HEK293 (cell line): ENCODE data around the gene FOXL2NB.

ENCODE experiments used
- CTCF ChIA-PET: fragments of 350-600 bp; formaldehyde crosslinking; extraction: SDS; loops from one replicate; lab custom pipeline; 2021; ENCODE audit warnings: antibody characterized with exemption; lab: Yijun Ruan, JAX
- POLR2A ChIA-PET: fragments of 300-600 bp; formaldehyde crosslinking; extraction: SDS; loops from one replicate; lab custom pipeline; 2020; ENCODE audit warnings: antibody characterized with exemption, inconsistent platforms; lab: Yijun Ruan, JAX
- H3K27ac ChIP-seq: fragments of 200-500 bp; sonication (Bioruptor generic); 2 replicates; pipeline ENCODE4 v1.5.1; 2014; ENCODE audit warnings: low read depth, low read length, control low read depth, inconsistent platforms; ENCODE audit errors: extremely low read depth
- H3K36me3 ChIP-seq, 2 experiments: fragments of 200-500 bp in 1 of 2; sonication (Bioruptor generic) in 1 of 2; 1 replicate in 1 of 2; 2 replicates in 1 of 2; pipeline ENCODE4 v1.5.1; 2014 to 2017; ENCODE audit warnings: inconsistent platforms in 2 of 2, low read length in 2 of 2; ENCODE audit not compliant: control insufficient read depth in 2 of 2, insufficient read depth in 1 of 2
- H3K4me1 ChIP-seq: fragments of 200-500 bp; sonication (Bioruptor generic); 2 replicates; pipeline ENCODE4 v1.5.1; 2014; ENCODE audit warnings: mild to moderate bottlenecking, low read length, inconsistent platforms; ENCODE audit not compliant: control insufficient read depth, insufficient read depth
- H3K4me3 ChIP-seq: 2 replicates; pipeline ENCODE4 v1.5.1; 2011; ENCODE audit warnings: low read depth, mild to moderate bottlenecking, control low read depth, low read length, moderate library complexity
- H3K9me3 ChIP-seq: fragments of 200-500 bp; sonication (Bioruptor generic); 2 replicates; pipeline ENCODE4 v1.5.1; 2014; ENCODE audit warnings: low read depth, low read length, inconsistent platforms; ENCODE audit not compliant: control insufficient read depth, insufficient read depth
- AEBP2 ChIP-seq: fragments of 450-650 bp; formaldehyde crosslinking; IDR thresholded peaks from 2 replicates; pipeline ENCODE4 v1.5.1; 2016; ENCODE audit warnings: missing biosample characterization, missing genetic modification characterization, borderline replicate concordance
- GLIS2 ChIP-seq: fragments of 450-650 bp; formaldehyde crosslinking; IDR thresholded peaks from 2 replicates; pipeline ENCODE4 v1.5.1; 2016; ENCODE audit warnings: missing biosample characterization, missing genetic modification characterization
- KLF1 ChIP-seq: fragments of 450-650 bp; formaldehyde crosslinking; IDR thresholded peaks from 2 replicates; pipeline ENCODE4 v1.5.1; 2016; ENCODE audit warnings: missing biosample characterization, missing genetic modification characterization
- KLF17 ChIP-seq: fragments of 450-650 bp; formaldehyde crosslinking; IDR thresholded peaks from 2 replicates; pipeline ENCODE4 v1.5.1; 2016; ENCODE audit warnings: missing biosample characterization, missing genetic modification characterization
- KLF8 ChIP-seq: fragments of 450-650 bp; formaldehyde crosslinking; IDR thresholded peaks from 2 replicates; pipeline ENCODE4 v1.5.1; 2016; ENCODE audit warnings: missing biosample characterization, missing genetic modification characterization
- KLF9 ChIP-seq: fragments of 450-650 bp; formaldehyde crosslinking; IDR thresholded peaks from 2 replicates; pipeline ENCODE4 v1.5.1; 2016; ENCODE audit warnings: missing biosample characterization, missing genetic modification characterization, low read depth
- MYNN ChIP-seq: fragments of 450-650 bp; formaldehyde crosslinking; IDR thresholded peaks from 2 replicates; pipeline ENCODE4 v1.5.1; 2016; ENCODE audit warnings: missing biosample characterization, missing genetic modification characterization, borderline replicate concordance
- PRDM1 ChIP-seq: fragments of 450-650 bp; formaldehyde crosslinking; IDR thresholded peaks from 2 replicates; pipeline ENCODE4; 2016; ENCODE audit warnings: missing biosample characterization, missing genetic modification characterization
- SETDB1 ChIP-seq: IDR thresholded peaks from one replicate; pipeline ENCODE4 v1.6.1; 2017; ENCODE audit warnings: mild to moderate bottlenecking, low read length, moderate library complexity, mixed read lengths; ENCODE audit not compliant: insufficient read length
- ZIC2 ChIP-seq: fragments of 450-650 bp; formaldehyde crosslinking; IDR thresholded peaks from 2 replicates; pipeline ENCODE4 v1.5.1; 2016; ENCODE audit warnings: missing biosample characterization, missing genetic modification characterization
- ZNF121 ChIP-seq: fragments of 450-650 bp; formaldehyde crosslinking; IDR thresholded peaks from 2 replicates; pipeline ENCODE4 v1.5.1; 2016; ENCODE audit warnings: missing biosample characterization, missing genetic modification characterization
- ZNF184 ChIP-seq: fragments of 450-650 bp; IDR thresholded peaks from 2 replicates; pipeline ENCODE4 v1.5.1; 2018; ENCODE audit warnings: missing biosample characterization, mild to moderate bottlenecking, missing genetic modification characterization
- ZNF24 ChIP-seq: fragments of 450-650 bp; formaldehyde crosslinking; IDR thresholded peaks from 2 replicates; pipeline ENCODE4 v1.5.1; 2016; ENCODE audit warnings: missing biosample characterization, missing genetic modification characterization
- ZNF266 ChIP-seq: fragments of 450-650 bp; formaldehyde crosslinking; IDR thresholded peaks from 2 replicates; pipeline ENCODE4 v1.5.1; 2016; ENCODE audit warnings: missing biosample characterization, missing genetic modification characterization, low read depth
- ZNF391 ChIP-seq: fragments of 450-650 bp; formaldehyde crosslinking; IDR thresholded peaks from 2 replicates; pipeline ENCODE4 v1.5.1; 2016; ENCODE audit warnings: low read depth, missing biosample characterization, missing genetic modification characterization, borderline replicate concordance
- ZNF433 ChIP-seq: fragments of 450-650 bp; formaldehyde crosslinking; IDR thresholded peaks from 2 replicates; pipeline ENCODE4 v1.5.1; 2016; ENCODE audit warnings: missing biosample characterization, missing genetic modification characterization, low read depth
- ZNF473 ChIP-seq: fragments of 450-650 bp; formaldehyde crosslinking; IDR thresholded peaks from 2 replicates; pipeline ENCODE4 v1.5.1; 2017; ENCODE audit warnings: missing biosample characterization, missing genetic modification characterization
- ZNF510 ChIP-seq: fragments of 450-650 bp; formaldehyde crosslinking; IDR thresholded peaks from 2 replicates; pipeline ENCODE4 v1.5.1; 2018; ENCODE audit warnings: mild to moderate bottlenecking, missing genetic modification characterization, missing biosample characterization; ENCODE audit not compliant: insufficient replicate concordance
- ZNF555 ChIP-seq: fragments of 450-650 bp; formaldehyde crosslinking; conservative IDR thresholded peaks from 2 replicates; pipeline ENCODE4 v1.5.1; 2017; ENCODE audit warnings: missing biosample characterization, mild to moderate bottlenecking, missing genetic modification characterization, inconsistent platforms
- ZNF571 ChIP-seq: fragments of 450-650 bp; formaldehyde crosslinking; IDR thresholded peaks from 2 replicates; pipeline ENCODE4 v1.5.0; 2017; ENCODE audit warnings: missing biosample characterization, missing genetic modification characterization
- ZNF677 ChIP-seq: fragments of 450-650 bp; IDR thresholded peaks from 2 replicates; pipeline ENCODE4 v1.5.0; 2018; ENCODE audit warnings: missing biosample characterization, mild to moderate bottlenecking, missing genetic modification characterization, moderate library complexity
- ZSCAN30 ChIP-seq: fragments of 450-650 bp; IDR thresholded peaks from 2 replicates; pipeline ENCODE4 v1.5.1; 2018; ENCODE audit warnings: missing biosample characterization, mild to moderate bottlenecking, missing genetic modification characterization, moderate library complexity
- TF ChIP-seq, protein P1 (sequence below): fragments of 450-650 bp; formaldehyde crosslinking; IDR thresholded peaks from 2 replicates; pipeline ENCODE4 v1.5.1; 2016; ENCODE audit warnings: missing biosample characterization, missing genetic modification characterization

The FOXL2NB gene

DNA sequence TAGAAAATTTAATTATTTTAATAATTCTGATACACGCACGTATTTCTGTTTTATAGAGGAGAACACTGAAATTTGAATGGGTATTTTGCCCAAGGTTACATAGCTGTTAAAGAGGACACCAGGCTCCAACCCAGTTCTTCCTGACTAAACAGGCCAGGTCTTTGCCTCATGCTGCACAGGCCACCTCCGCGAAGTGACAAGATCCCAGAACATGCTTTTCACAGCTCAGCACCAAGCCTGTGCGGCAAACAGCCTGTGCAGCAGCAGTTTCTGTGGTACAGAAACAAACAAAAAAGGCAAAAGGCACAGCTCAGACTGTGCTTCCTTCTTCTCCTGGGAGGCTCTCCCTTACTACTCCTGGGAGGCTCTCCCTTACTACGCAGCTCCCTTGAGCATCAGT lies 6.6 kb upstream of the FOXL2NB start:
- POLR2A ChIA-PET: no interaction called here
- no peaks in the 10 kb centered on the region for H3K4me1 ChIP-seq
- CTCF ChIA-PET: interaction anchor here (0.5 to 1.6 kb wide), 7 partner anchors 11 to 465 kb away, joined by 3 to 6 read pairs (median 3); no protein-coding TSS in a partner anchor
- H3K4me3 ChIP-seq: no peak overlapping the region
- TF ChIP-seq ZNF571 (tag by site-specific recombination) (no peak), PRDM1 (tag by site-specific recombination) (no peak), SETDB1 (no peak), GLIS2 (tag by site-specific recombination) (no peak), MYNN (tag by site-specific recombination) (no peak), ZNF510 (tag by site-specific recombination) (no peak), ZNF184 (tag by site-specific recombination) (no peak), ZIC2 (no peak), ZNF391 (tag by site-specific recombination) (no peak), ZSCAN30 (tag by site-specific recombination) (no peak), ZNF555 (no peak), ZNF473 (tag by site-specific recombination) (no peak)
- TF ChIP-seq, all 188 proteins: peak for 0
- no peaks in the 10 kb centered on the region for H3K36me3 ChIP-seq
- no peak overlapping the region for H3K27ac ChIP-seq
- no peaks in the 10 kb centered on the region for H3K9me3 ChIP-seq

DNA sequence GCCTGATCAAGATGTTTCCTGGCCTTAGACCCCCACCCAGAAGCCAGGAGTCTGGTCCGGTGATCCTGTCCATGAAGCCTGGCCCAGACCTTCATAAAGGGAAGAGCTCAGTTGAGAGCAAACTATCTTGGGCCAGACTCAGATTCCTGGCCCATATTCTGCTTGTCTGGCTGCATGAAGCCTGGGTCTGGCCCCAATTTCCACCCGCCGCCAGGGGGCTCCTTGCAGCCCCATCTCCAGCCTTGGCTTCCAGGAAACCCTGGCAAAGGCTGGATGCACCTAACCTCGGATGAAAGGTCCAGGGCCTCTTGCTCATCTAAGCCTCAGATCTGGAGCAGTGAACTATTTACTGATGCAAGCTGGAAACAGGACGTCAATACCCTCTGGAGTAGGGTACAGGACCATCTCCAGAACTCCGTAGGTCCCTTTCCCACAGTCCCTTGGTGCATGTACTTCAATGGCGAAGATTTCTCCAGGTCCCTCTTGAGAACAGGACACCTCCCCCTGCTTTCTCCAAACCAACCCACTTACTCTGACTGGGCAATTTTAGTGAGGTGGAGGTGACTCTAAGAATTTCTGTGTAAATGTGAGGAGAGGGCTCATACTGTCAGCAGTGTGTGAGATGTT lies 5.6 kb upstream of the FOXL2NB start:
- Histone ChIP-seq H3K27ac (no peak overlapping the region), H3K36me3 (no peaks in the 10 kb centered on the region)
- ChIA-PET POLR2A (no interaction called here), CTCF (interaction anchor here (0.6 to 1.6 kb wide), 8 partner anchors 9 to 566 kb away, joined by 3 to 5 read pairs (median 3); no protein-coding TSS in a partner anchor)
- TF ChIP-seq ZNF266 (no peak), ZNF24 (tag by site-specific recombination) (no peak), KLF17 (tag by site-specific recombination) (no peak), KLF1 (no peak), ZNF391 (tag by site-specific recombination) (no peak)
- TF ChIP-seq, all 188 proteins: peak for 0
- H3K4me3 ChIP-seq: no peak overlapping the region
- H3K9me3 ChIP-seq: no peaks in the 10 kb centered on the region
- no peaks in the 10 kb centered on the region for H3K4me1 ChIP-seq

DNA sequence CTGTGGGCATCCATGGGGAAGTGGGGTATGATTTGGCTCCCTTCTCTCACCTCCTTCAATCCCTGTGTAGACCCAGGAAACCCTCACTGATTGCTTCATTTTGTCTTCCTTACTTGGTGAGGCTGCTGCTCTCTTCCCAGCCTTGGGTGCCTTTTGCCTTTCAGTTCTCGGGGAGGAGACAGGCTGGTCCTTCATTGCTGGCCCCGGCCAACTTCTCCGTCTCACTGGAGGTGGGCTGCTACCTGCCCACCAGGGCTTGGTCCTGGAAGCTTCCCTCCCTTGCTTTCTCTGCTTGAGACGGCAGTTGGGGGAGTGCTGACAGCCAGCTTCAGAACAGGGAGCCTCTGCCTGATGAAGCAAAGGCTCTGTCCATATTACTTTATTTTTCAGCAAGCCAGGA lies 4.7 kb upstream of the FOXL2NB start:
- no peaks in the 10 kb centered on the region for H3K36me3 ChIP-seq
- H3K27ac ChIP-seq: no peak overlapping the region
- H3K4me3 ChIP-seq: no peak overlapping the region
- ChIA-PET POLR2A (no interaction called here), CTCF (interaction anchor here (0.7 to 1.3 kb wide), 4 partner anchors 8 to 567 kb away, joined by 3 to 5 read pairs (median 4); no protein-coding TSS in a partner anchor)
- no peaks in the 10 kb centered on the region for H3K4me1 ChIP-seq
- TF ChIP-seq ZNF677 (tag by site-specific recombination) (no peak), KLF8 (tag by site-specific recombination) (no peak), ZNF433 (tag by site-specific recombination) (no peak), KLF9 (tag by site-specific recombination) (no peak), ZNF121 (no peak), AEBP2 (tag by site-specific recombination) (no peak)
- TF ChIP-seq, protein P1, sequence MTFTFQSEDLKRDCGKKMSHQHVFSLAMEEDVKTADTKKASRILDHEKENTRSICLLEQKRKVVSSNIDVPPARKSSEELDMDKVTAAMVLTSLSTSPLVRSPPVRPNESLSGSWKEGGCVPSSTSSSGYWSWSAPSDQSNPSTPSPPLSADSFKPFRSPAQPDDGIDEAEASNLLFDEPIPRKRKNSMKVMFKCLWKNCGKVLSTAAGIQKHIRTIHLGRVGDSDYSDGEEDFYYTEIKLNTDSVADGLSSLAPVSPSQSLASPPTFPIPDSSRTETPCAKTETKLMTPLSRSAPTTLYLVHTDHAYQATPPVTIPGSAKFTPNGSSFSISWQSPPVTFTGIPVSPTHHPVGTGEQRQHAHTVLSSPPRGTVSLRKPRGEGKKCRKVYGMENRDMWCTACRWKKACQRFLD (tag by site-specific recombination): no peak
- no peaks in the 10 kb centered on the region for H3K9me3 ChIP-seq
